ENCODE results near the gene ONECUT2.

Gene ONECUT2

DNA sequence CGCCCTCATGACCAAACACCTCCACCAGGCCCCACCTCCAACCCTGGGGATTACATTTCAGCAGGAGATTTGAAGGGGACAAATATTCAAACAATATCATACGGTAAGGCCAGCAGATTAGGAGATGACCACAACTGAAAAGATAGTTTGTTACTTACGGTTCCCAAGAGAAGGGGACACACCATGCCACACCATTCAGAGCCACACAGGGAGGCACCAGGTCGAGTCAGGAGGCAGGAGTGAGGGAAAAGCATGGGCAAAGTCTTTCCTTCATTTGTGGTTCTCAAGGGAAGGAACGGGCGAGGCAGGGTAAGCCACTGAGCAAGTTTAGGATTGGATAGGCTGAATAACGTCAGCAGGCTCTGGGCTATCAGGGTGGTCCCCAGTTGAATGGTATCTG, 94.0 kb downstream of the ONECUT2 start:
- no peak for DNase-seq

DNA sequence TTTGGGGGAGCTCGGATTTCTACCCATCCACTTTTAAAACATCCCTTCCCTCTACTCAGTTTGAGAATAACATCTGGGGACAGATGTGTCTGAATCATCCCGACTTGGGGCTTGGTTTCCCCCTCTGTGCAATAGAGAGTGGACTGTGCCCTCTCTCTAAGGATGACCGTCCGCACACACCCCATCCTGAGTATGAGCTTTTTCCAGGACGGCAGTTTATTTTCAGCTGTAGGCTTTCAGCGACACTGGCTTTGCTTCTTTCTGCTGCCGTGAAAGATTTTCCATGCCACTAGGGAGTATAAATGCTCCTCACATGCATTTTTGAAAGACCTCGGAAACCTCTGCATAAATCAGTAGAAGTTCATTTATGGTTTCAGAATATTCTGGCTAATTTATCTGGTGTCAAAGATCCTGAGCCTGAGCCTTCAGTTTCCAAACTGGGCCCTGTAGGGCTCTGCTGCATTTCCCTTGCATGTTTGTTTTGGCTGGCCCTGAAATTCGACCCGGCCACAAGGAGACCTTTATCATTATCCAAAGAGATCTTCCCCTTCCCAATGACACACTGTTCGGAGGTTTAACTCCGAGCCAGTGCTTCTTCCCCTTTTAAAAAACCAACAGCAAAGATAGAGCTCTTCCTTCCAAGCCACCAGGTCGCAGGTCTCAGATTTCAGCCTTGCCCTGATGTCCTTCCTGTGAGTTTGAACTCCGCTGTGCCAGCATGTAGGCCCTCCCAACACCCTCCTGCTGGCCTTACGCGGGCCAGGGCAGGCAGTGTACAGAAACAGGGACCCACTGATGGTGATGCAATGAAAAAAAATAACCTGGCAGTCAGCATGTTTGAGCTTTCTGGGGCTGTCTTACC, 98.1 kb downstream of the ONECUT2 start:
- DNase-seq: peak; percentile 10

DNA sequence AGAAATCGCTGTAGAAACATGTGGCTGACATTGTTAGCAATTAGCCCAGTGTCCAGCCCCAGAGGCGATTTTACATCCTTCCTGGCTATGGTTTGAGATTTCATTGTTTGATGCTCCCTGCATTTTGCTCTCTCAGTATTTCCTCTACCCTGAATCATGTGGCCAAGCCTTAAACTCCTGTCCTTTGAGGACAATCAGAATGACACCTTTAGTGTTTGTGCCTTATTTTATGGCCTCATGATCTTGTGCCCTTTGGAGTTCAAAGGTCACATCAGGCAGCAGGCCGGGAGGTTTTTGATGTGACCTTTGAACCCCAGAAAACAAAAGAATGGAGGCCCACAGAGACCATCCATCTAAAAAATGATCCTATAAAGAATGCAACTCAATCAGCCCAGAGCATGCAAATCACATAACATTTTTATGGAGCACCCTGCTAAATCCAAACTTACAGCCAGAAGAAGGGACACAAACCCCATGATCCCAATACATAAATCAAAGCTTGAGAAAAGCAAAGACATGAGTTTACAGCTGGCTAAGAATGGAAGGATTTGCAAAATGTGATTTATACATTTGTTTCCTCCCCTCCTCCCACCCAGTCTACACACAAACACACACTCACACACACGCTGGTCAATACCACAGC, 98.8 kb downstream of the ONECUT2 start:
- no peak for DNase-seq

DNA sequence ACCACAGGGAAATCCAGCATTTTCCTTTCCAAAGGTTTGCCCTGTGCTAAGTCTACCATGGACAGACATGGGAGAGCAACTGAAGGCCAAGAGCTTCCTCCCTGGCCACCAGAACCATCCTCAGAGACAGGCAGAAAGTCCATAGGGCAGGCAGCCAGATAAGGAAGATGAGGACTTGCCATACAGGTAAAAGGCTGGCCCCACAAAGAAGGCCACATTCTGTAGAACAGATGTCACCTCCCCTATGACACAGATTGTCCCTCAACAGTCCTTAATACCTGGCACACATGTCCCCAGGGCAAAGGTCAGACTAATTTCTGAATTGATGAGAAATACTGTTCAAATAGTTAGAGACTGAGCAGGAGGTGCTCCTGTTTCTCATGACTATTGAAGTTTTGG, 99.3 kb downstream of the ONECUT2 start:
- no peak for DNase-seq

DNA sequence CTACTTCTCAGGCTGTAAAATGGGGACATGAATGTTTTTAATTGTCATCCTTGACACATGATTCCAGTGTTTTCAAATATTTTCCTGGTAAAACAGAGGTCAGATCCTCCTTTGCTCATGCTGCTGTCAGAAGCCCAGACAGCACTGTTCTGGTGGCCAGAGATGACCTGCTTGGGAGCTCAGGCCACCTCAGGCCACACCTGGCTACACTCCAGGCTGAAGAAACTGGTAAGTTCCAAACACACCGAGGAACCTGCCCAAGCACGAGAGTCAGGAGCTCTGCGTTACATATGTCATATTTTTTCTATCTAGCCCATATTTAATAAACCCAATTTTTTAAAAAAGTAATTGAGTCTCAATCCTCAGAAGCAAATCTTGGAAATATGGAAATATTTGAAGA, 103.4 kb downstream of the ONECUT2 start:
- no peak for DNase-seq

DNA sequence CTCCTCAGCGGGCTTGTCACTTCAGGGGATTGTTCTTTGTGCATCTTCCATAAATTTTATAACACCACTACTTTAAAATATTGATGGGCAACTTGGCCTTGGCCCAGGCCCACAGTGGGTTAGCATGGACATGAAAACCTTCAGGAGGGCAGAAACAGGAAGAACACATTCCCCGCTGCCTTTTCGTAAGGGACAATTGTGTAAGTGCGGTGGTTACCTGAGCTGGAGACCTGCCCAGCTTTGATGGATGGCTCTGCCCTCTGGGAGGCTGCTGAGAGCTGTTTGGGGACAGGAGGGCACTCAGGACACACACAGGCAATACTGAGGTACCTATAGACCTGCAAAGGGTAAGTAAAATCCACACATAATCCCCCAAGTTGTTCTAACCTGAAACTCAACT, 104.5 kb downstream of the ONECUT2 start:
- DNase-seq: no peak
